ENCODE data around the gene ACAA1.
"Not testable (repeated sequence)": the region's sequence is repeated elsewhere in the genome, so short reads cannot be mapped to it uniquely, and the experiment has no call there.

The ACAA1 gene, protein sequence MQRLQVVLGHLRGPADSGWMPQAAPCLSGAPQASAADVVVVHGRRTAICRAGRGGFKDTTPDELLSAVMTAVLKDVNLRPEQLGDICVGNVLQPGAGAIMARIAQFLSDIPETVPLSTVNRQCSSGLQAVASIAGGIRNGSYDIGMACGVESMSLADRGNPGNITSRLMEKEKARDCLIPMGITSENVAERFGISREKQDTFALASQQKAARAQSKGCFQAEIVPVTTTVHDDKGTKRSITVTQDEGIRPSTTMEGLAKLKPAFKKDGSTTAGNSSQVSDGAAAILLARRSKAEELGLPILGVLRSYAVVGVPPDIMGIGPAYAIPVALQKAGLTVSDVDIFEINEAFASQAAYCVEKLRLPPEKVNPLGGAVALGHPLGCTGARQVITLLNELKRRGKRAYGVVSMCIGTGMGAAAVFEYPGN

DNA sequence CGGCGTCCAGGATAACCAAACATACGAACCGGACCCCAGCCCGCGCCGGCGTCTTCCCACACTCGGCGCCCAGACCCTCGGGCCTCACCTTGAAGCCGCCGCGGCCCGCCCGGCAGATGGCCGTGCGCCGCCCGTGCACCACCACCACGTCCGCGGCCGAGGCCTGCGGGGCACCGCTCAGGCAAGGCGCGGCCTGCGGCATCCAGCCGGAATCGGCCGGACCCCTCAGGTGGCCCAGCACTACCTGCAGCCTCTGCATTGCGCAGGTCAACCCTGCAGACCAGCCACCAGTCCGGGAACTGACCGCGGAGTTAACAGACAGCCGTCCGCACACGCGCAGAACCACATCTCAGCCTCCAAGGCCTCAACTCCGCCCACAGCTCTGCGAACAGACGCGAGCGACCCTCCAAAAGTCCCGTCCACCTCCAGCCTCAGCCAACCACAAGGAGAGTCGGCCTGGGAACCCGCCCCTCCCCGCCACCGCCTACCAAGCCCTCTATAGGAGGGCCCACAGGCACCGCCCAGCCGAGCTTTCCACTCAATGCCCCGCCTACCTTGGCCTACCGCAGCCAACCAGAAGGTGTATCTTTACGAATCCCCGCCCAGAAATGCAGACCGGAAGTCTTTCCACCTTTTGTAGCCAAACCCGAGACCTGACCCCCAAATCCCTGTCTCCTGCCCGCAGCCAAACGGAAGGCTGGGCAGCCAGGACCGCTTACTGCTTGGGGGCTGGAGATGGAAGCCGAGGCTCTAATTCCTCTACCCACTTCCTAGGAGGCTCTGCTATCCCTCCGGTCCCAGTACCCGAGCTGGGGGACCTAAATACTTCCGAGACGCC lies at the start of gene ACAA1:
TSS of gene ACAA1 (minus strand) at position 351 of the 838 bp plus-strand sequence. CDS start at position 259, 92 bp downstream.
- DNase-seq = peak; percentile 96

DNA sequence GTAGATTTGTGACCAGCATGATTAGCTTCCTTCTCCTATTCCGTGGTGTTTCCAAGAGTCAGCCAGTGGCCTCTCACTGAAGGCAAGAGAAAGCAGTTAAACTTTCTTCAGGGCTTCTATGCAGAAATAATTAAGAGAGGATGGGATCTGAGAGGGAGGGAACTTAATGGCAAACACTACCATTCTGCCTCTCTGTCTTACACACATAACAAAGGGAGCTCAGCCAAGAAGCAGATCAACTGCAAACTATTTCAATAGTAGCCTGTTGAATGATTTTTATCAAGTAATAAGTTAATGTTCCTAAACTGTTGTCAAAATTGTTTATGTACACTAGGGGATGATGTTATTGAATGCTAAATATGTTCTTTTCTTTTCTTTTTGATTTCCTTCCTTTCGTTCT lies 40.3 kb upstream of the ACAA1 start:
- DNase-seq = no peak

DNA sequence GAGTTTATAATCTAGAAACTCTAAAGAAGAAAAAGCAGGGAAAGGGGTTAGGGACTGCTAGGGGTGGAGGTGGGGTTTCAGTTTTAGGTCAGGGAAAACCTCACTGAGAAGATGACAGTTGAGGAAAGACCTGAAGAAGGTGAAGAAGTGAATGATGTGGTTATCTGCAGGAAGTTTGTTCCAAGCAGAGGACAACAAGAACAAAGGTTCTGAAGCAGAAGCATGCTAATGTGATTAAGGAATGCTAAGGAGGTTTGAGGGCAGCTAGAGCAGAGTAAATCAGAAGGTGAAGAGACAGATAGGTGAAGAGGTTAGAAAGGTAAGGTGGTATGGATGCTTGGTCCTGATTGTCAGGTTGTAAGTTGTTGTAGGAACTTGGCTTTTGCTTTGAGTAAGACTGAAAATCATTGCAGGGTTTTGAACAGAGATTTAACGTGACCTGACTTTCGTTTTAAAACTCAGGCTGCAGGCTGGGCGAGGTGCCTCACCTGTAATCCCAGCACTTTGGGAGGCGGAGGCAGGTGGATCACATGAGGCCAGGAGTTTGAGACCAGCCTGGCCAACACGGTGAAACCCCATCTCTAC lies 37.0 kb upstream of the ACAA1 start:
- DNase-seq = no peak

DNA sequence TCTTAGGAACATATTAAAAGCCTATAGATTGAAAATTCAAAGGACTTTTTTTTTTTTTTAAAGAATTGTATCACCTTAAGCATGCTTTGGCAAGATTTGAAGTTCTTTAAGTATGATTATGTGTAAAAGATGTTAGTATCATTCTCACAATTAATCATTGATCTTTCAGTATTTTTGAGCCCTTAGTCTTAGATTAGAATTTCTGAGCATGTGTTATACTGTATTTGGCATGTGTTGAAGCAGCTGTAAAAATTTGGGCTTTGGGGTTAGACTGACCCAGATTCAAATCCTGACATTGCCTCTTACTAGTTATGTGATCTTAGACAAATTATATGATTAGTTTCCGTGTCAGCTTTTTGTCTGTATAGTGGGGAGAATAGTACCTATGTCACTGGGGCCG lies 34.7 kb upstream of the ACAA1 start:
- no peak for DNase-seq

GRCh38 chr3:38170722-38171121 lies 33.8 kb upstream of the ACAA1 start:
- no peak for DNase-seq

GRCh38 chr3:38169027-38169317 lies 32.0 kb upstream of the ACAA1 start:
- no peak for DNase-seq

DNA sequence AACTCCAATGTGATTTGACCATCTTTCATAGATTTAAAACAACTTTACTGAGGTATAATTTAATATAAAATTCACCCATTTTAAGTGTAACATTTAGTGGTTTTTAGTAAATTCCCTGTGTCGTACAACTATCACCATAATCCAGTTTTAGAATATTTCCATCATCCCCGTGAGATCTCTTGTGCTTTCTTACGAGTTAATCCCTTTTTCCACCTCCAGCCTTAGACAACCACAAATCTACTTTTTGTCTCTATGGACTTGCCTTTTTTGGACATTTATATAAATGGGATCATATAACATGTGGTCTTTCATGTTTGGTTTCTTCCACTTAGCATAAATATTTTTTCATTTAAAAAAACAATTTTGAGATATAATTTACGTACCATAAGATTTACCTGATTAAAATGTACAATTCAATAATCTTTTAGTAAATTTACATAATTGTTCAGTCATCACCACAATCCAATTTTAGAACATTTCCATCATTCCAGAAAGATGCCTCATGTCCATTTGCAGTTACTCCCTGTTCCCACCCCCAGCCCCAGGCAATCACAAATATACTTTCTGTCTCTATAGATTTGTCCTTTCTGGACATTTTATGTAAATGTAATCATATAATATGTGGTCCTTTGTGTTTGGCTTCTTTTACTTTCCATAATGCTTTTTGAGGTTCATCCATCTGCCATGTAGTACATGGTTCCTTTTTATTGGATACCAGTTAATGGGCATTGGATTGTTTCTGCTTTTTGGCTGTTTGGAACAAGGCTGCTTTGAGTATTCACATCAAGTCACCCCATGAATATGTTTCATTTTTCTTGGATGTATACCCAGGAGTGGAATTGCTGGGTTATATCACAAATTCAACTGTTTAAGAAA lies 31.5 kb upstream of the ACAA1 start:
- DNase-seq = no peak

DNA sequence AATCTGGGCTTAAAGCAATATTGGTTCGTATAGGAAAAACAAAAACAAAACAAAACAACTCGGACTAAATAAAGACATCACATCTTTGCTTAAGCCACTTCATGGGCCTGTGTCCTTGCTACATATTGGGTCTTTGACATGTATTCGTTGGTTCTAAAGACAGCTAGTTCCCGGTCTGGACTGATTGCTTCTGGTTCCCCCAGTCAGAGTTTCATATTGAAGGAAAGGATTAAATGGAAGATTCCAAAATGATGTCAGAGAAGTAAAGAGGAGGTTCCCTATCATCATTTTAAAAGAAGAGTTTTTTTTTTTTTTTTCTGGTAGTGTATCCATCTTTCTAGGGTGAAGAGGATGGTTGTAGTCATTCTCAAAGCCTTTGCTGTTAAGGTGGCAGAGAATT lies 30.7 kb upstream of the ACAA1 start:
- no peak for DNase-seq

GRCh38 chr3:38165722-38166387 lies 28.9 kb upstream of the ACAA1 start:
- no peak for DNase-seq

DNA sequence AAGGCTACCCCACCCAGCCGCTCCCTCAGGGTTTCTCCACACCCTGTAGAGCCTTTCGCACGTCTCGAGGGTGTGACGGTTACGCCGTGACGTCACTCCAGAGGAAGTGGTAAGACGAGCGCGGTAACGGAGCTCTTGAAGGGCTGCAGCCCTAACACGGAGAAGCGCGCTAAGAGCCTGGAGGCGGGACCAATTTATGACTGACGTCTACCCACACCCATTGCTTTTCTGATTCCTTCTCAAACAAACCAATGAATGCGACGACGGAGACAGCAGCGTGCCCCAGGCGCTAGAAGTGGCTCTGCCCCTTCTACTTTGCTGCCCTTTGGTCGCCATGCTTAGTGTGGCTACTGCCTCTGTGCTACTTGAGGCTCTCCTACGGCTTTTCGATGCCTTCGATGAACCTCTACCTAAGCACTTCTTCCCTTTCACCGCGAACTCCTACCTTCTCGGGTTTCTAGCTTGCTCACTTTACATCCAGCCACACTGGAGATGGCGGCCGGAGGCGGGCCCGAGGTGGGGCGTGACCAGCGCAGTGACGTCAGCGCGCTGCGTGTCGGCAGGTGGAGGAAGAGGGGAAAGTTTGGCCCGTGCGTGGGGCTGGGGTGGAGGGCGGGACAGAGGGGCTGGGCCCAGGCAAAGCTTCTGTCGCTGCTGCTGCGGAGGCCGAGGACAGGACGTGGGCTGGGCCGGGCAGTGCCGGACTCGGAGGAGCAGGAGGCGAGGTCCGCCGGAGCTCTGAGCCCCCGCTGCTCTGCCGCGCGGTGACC lies 28.2 kb upstream of the ACAA1 start, which contains the start of gene OXSR1:
TSS of gene OXSR1 (plus strand) at position 586 of the 770 bp plus-strand sequence. CDS start 340 bp downstream, outside the sequence.
- peak; percentile 94 for DNase-seq

DNA sequence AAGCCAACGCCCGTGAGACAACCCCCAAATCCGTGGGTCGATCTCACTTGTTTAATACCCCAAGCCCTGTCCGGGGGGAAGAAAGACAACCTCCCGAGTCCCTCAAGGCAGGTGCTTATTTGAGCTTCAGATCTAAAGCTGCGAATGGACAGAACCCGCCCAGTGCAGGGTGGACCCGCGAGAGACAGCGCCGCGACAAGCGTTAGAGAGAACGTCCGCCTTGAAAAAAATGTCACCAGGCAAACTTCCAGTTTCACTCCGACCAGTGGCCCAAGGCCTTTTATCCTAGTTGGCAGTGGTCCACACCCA lies 27.7 kb upstream of the ACAA1 start:
- no peak for DNase-seq

DNA sequence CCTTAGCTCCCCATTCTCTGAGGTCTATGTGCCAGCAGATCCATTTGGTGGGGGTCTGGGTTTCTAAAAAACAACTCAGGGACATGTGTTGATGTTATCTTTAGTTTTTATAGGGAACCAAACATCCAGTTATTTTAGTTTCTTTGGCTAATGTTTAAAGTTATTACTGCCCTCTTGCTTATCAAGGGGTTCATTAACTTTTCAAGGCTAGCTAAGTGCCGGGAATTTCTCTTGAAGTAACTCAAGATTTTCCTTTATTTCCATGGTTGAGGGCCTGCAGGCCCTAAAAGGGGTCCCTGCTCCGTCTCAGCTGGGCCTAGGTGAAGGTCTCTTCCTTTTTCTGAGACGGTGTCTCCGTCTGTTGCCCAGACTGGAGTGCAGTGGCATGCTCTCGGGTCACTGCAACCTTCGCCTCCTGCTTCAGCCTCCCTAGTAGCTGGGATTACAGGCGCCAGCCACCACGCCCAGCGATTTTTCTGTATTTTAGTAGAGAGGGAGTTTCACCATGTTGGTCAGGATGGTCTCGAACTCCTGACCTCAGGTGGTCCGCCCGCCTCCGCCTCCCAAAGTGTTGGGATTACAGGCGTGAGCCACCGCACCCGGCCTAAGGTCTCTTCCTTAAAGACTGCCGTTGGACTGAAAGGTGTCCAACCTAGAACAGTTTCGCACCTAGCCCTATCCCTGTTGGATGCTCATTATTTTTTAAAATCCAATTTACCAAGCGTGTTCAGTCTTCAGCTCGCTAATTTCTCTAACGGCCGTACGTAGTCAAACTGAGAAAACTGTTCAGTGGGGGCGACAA lies 27.1 kb upstream of the ACAA1 start:
- no peak for DNase-seq

DNA sequence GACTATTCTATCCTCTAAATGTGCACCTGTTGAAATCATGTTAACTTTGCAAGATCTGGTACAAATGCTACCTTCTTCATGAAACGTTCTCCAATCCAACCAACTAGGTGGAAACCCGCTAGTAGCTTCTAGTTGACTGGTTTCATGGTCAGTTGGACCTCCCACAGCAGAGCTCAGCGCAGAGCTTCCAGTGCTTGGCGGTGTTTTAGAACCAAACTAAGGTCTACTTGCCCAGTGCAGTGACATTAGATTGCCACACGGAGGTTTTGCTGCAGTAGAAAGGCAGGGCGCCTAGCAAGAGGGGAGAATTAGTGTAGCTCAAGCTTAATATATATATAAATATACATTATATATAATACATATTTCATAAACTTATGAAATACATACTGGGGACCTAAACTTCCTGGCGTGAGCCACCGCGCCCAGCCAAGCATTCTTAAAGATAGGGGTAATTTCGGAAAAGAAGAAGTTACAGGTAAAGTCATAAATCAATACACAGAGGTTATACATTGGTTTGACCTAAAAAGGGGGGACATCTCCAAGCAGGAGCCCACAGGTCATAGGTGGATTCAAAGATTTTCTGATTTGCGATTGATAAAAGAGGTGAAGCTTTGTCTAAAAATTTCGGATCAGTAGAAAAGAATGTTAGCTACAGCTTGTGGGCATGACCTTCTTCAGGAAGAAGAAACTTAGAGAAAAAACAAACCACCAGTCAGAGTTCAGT lies 26.4 kb upstream of the ACAA1 start:
- DNase-seq = no peak

- DNase-seq = not testable (repeated sequence)
Observed at GRCh38 chr3:38160704-38161103, 23.8 kb upstream of the ACAA1 start.

- DNase-seq = no peak
Observed at GRCh38 chr3:38158472-38158871, 21.5 kb upstream of the ACAA1 start.

GRCh38 chr3:38157595-38157994 lies 20.7 kb upstream of the ACAA1 start:
- no peak for DNase-seq

- DNase-seq = no peak
Observed at GRCh38 chr3:38157117-38157516, 20.2 kb upstream of the ACAA1 start.

GRCh38 chr3:38155825-38156224 lies 18.9 kb upstream of the ACAA1 start:
- DNase-seq = no peak

- DNase-seq = no peak
Observed at GRCh38 chr3:38154625-38155255, 17.8 kb upstream of the ACAA1 start.
